ENCODE data around the gene TAX1BP3.

DNA sequence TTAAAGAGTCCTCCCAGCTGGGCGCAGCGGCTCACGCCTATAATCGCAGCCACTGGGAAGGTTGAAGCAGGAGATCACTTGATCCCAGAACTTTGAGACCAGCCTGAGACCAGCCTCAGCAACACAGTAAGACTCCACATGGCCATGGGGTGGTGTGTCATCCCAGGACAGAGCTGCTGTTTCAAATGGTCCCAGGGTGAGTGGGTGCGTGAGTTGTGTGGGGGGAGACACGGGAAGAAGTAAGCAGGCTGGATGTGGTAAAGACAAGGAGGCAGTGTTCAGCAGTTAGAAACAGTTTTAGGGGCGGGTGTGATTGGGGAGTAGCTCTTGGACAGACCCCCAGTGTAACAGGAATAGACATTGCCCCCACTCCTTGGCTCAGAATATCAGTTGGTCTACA is 36.1 kb downstream of the TAX1BP3 start:
- TF ChIP-seq, protein P1, sequence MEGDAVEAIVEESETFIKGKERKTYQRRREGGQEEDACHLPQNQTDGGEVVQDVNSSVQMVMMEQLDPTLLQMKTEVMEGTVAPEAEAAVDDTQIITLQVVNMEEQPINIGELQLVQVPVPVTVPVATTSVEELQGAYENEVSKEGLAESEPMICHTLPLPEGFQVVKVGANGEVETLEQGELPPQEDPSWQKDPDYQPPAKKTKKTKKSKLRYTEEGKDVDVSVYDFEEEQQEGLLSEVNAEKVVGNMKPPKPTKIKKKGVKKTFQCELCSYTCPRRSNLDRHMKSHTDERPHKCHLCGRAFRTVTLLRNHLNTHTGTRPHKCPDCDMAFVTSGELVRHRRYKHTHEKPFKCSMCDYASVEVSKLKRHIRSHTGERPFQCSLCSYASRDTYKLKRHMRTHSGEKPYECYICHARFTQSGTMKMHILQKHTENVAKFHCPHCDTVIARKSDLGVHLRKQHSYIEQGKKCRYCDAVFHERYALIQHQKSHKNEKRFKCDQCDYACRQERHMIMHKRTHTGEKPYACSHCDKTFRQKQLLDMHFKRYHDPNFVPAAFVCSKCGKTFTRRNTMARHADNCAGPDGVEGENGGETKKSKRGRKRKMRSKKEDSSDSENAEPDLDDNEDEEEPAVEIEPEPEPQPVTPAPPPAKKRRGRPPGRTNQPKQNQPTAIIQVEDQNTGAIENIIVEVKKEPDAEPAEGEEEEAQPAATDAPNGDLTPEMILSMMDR (IDR thresholded peaks at IDR 0.05; ENCODE audit: insufficient read depth, low read length) = no peak
- TF ChIP-seq, protein P2, sequence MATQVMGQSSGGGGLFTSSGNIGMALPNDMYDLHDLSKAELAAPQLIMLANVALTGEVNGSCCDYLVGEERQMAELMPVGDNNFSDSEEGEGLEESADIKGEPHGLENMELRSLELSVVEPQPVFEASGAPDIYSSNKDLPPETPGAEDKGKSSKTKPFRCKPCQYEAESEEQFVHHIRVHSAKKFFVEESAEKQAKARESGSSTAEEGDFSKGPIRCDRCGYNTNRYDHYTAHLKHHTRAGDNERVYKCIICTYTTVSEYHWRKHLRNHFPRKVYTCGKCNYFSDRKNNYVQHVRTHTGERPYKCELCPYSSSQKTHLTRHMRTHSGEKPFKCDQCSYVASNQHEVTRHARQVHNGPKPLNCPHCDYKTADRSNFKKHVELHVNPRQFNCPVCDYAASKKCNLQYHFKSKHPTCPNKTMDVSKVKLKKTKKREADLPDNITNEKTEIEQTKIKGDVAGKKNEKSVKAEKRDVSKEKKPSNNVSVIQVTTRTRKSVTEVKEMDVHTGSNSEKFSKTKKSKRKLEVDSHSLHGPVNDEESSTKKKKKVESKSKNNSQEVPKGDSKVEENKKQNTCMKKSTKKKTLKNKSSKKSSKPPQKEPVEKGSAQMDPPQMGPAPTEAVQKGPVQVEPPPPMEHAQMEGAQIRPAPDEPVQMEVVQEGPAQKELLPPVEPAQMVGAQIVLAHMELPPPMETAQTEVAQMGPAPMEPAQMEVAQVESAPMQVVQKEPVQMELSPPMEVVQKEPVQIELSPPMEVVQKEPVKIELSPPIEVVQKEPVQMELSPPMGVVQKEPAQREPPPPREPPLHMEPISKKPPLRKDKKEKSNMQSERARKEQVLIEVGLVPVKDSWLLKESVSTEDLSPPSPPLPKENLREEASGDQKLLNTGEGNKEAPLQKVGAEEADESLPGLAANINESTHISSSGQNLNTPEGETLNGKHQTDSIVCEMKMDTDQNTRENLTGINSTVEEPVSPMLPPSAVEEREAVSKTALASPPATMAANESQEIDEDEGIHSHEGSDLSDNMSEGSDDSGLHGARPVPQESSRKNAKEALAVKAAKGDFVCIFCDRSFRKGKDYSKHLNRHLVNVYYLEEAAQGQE (IDR thresholded peaks at IDR 0.05; ENCODE audit: insufficient replicate concordance, low read depth) = no peak
- no peak for TF ChIP-seq POLR2AphosphoS5 (IDR thresholded peaks at IDR 0.05; ENCODE audit: low read depth)
